ENCODE data around the gene CAPN5. TPM values are rescaled to one million over a fixed set of nuclear protein-coding genes. Genes with fewer than 3 reads are reported as not detected.
"Not testable (repeated sequence)": the region's sequence is repeated elsewhere in the genome, so short reads cannot be mapped to it uniquely, and the experiment has no call there.

CAPN5 gene
- total RNA-seq, 1 experiment from 2014 or later: 4.8 TPM

DNA sequence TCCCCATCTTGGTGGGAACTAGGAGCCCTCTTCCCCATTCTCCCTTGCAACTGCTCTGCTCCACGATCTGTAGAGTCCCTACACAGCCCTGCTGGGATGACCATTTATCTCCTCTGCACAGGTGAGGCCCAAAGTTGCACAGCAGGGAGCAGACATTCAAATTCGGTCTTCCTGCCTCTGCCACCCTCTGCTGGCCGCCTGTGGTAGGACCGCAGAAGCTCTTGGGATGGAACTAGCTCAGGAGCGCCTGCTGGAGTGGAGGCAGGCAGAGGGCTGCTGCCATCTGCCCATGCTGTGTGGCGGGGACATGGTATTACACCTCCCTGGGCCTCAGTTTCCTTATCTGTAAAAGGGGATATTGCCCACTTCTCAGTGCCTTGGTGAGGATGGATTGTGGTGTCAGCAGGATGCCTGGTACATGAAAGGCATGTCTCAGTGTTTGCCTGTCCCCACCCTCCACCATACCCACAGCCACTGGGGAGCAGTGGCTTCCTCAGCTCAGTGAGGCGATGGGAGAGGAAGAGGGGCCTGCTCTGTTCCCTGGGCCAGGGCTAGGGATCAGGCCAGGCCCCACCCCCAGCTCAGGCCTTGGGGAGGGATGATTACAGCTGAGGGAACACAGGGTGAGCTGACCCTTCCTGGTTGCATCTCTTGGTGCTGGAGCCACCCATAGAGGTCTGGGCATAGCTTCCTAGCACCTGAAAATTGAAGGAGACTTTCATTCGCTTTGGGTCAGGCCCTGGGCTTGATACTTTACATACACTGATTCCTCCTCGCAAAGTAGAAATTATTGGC, 24.6 kb downstream of the CAPN5 start:
- Histone ChIP-seq H3K27ac (no peak overlapping the region), H3K4me3 (no peak overlapping the region), H3K4me1 (no peaks in the 10 kb centered on the region), H3K36me3 (no peaks in the 10 kb centered on the region), H3K9me3 (replicated peaks) (no peaks in the 10 kb centered on the region), H3K27me3 (no peaks in the 10 kb centered on the region)
- peak; percentile 63 to 75 for DNase-seq

GRCh38 chr11:77092382-77092781, 25.6 kb downstream of the CAPN5 start:
- no peaks in the 10 kb centered on the region for H3K27me3 ChIP-seq
- no peak for DNase-seq
- no peaks in the 10 kb centered on the region for H3K9me3 ChIP-seq (replicated peaks)
- no peaks in the 10 kb centered on the region for H3K36me3 ChIP-seq
- H3K4me1 ChIP-seq: no peaks in the 10 kb centered on the region
- H3K27ac ChIP-seq: no peak overlapping the region
- no peak overlapping the region for H3K4me3 ChIP-seq

DNA sequence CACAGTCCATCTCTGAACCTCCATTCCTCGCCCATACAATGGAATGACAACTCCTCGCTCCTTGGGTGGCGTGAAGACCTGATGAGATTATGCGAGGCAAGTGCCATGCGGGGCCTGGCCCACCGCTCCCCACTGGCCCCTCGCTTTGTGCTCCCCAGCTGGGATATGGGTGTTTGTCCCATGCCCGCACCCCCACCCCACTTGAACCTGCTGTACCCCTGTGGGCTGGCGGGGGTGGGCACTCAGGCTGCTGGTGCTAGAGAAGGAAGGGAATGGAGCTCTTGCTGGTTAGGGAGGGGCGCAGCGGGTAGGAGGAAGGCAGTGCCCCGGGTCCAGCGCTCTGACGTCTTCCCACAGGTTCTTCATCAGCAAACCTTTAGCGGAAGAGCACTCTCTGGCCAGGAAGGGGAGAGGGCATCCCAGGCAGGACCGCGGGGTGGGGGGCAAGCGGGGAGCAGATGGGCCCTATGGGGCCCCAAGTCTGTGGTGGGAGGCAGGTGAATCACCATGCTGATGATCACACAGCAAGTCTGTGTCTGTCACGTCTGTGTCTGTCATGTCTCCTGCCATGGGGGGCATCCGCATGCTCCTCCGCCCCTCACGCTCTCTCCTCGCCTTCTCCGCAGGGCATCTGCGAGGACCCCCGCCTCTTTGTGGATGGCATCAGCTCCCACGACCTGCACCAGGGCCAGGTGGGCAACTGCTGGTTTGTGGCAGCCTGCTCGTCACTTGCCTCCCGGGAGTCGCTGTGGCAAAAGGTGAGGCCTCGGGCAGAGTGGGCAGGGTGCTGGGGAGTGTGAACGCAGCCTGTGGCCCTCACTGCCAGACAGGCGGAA, 26.5 kb downstream of the CAPN5 start:
- no peaks in the 10 kb centered on the region for H3K9me3 ChIP-seq (replicated peaks)
- no peaks in the 10 kb centered on the region for H3K36me3 ChIP-seq
- H3K27ac ChIP-seq: no peak overlapping the region
- H3K27me3 ChIP-seq: no peaks in the 10 kb centered on the region
- no peak overlapping the region for H3K4me3 ChIP-seq
- no peaks in the 10 kb centered on the region for H3K4me1 ChIP-seq
- no peak for DNase-seq

DNA sequence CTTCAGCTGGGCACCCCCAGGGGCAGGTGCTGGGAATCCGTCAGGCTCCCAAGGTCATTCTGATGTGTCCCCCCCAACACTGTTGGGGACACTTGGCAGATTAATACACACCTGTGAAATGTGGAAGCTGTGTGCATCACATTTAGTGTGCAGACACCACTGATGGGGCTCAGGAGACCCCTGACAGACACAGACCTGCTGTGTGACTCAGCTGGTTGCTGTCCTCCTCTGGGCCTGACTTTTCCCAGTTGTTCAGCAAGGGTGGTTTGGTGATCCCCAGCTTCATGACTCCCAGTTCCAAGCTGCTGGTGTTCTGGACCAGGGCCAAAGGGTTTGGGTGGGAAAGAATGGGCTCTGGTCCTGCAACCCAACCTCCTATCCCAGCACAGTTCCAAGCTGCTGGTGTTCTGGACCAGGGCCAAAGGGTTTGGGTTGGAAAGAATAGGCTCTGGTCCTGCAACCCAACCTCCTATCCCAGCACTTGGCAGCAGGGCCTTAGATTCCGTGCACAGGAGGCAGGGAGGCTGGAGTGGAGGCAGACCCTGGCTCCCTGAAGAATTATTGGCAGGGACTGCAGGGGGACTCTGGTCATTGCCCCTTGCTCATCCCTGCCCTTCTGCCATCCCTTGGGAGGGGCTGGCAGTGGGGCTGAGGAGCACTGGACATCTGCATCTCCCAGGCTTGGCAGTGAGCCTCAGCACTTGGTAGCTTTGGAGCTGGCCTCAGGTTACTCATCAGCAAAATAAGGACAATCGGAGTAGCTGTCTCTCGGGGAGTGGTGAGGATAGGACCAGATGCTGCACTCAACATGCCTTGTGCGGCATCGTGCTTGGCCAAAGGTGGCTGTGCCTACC, 27.4 kb downstream of the CAPN5 start:
- H3K4me1 ChIP-seq: no peaks in the 10 kb centered on the region

DNA sequence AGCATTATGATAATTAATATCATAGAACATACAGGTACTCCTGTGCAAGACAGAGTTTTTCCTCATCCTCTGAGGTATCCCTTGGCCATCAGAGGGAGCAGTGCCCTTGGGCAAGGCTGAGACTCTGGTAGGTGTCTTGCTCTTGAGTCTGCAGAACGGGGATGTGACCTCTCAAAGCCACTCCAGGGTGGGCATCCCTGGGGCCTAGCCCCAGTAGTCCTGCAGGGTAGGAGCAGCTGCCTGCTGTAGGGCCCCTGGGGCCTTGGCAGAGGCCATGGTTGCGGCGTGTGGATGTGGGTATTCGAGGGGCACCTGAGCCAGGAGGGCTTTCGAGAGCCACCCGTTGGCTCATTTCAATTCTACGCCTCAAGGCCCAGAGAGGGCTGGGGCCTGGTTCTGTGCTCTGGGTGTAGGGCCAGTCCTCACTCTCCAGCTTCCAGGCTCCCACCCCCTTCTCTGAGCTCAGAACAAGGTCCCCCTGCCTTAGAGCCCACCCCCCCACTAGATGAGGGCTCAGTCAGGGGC, 28.1 kb downstream of the CAPN5 start:
- Histone ChIP-seq H3K9me3 (replicated peaks) (no peaks in the 10 kb centered on the region), H3K27me3 (no peaks in the 10 kb centered on the region), H3K4me1 (no peaks in the 10 kb centered on the region), H3K4me3 (no peak overlapping the region), H3K27ac (no peak overlapping the region), H3K36me3 (no peaks in the 10 kb centered on the region)
- no peak for DNase-seq

More for the DNA sequence above, 27.4 kb downstream of the CAPN5 start:
- Histone ChIP-seq H3K9me3 (replicated peaks) (no peaks in the 10 kb centered on the region), H3K36me3 (no peaks in the 10 kb centered on the region), H3K27ac (no peak overlapping the region), H3K4me3 (no peak overlapping the region), H3K27me3 (no peaks in the 10 kb centered on the region)
- DNase-seq: no peak

DNA sequence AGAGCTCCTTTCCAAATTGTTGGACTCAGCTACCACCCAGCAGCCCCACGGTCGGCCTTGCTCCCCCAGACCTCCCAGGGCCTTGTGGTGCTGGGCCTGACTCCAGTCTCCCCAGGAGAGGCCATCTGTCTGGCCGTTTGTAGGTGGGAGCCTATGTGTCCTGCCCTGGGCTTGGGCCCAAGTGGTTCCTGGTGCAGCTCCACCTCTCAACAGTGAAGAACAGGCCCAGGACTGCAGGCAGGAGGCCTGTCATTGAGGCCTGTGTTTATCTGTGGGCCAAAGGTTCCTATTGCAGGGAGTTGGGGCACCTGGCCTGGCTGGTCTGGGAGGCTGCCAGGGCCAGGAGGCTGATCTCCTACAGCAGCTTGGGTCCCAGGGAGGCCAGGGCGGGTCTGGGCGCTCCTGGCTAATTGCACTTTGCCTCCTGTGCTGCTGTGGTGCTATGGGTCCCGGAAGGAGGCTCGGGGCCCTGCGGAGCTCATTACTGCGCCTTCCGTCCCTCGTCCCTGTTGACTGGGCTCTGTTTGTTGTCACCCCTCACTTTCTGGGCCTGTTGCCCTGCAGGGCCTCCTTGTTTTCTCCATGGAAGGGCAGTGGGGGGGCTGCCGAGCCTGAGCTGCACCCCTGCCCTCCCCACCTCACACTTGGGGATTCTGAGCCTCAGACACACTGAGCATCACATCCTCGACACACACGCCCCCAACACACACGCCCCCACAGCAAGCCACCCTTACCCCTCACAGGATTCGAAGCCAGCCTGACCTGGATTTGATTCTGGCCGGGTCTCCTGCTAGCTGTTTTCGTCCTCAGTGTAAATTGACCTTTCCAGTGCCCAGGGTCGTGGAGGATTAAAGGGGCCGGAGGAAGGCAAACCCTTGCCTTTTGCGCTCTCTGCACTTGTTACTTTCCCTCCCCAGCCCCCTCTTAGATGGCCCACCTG, 29.1 kb downstream of the CAPN5 start:
- no peak for DNase-seq
- H3K4me1 ChIP-seq: no peaks in the 10 kb centered on the region
- no peaks in the 10 kb centered on the region for H3K9me3 ChIP-seq (replicated peaks)
- H3K4me3 ChIP-seq: no peak overlapping the region
- H3K36me3 ChIP-seq: no peaks in the 10 kb centered on the region
- H3K27ac ChIP-seq: no peak overlapping the region
- no peaks in the 10 kb centered on the region for H3K27me3 ChIP-seq

GRCh38 chr11:77096591-77097019, 29.8 kb downstream of the CAPN5 start:
- Histone ChIP-seq H3K27me3 (no peaks in the 10 kb centered on the region), H3K27ac (no peak overlapping the region), H3K4me1 (no peaks in the 10 kb centered on the region), H3K9me3 (replicated peaks) (no peaks in the 10 kb centered on the region), H3K36me3 (no peaks in the 10 kb centered on the region), H3K4me3 (no peak overlapping the region)
- DNase-seq: no peak

GRCh38 chr11:77097180-77097579, 30.4 kb downstream of the CAPN5 start:
- H3K36me3 ChIP-seq; DNase-seq; H3K4me1 ChIP-seq; H3K27ac ChIP-seq; H3K4me3 ChIP-seq; H3K9me3 ChIP-seq (replicated peaks); H3K27me3 ChIP-seq: not testable (repeated sequence)

DNA sequence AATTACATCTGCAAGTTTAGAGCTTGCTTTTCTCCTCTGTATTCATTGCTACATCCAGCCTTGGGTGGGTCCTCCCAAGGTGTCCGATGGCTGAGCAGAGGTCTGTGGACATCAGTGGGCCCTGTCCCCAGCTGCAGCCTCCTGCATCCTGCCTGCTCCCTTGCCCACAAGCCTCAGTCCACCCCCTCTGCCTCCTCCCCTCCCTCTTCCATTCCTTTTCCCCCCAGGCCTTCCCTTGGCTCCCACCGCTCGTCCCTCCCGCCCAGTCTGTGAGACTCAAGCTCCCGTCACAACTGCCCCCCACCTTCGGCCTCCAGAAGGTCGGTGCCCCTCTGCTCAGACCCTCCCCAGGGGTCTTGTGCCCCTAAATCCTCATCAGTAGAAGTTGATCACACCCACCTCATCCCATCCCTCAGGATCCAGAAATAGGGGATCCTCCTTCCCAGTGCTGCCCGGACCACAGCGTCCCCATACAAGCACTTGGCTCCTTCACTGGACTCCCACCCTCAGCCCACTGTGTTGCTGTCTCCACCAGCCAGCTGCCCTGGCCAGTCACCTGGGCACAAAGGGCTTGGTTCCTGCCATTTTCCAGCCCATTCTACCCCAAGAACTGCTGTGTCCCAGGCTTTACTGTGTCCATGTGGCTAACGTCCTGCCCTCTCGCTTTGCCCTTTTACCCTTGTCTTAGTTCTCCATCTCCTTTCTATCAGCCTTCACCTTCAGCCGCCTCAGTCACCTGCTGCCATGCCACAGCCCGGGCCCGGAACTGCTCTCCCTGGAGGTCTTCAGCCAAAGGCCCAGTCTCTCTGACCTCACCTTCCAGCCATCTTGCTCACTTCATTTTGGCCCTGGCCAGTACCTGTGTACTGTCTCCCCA, 33.6 kb downstream of the CAPN5 start:
- Histone ChIP-seq H3K9me3 (replicated peaks) (no peaks in the 10 kb centered on the region), H3K27ac (no peak overlapping the region), H3K4me3 (no peak overlapping the region), H3K36me3 (no peaks in the 10 kb centered on the region), H3K27me3 (no peaks in the 10 kb centered on the region), H3K4me1 (no peaks in the 10 kb centered on the region)
- no peak for DNase-seq

DNA sequence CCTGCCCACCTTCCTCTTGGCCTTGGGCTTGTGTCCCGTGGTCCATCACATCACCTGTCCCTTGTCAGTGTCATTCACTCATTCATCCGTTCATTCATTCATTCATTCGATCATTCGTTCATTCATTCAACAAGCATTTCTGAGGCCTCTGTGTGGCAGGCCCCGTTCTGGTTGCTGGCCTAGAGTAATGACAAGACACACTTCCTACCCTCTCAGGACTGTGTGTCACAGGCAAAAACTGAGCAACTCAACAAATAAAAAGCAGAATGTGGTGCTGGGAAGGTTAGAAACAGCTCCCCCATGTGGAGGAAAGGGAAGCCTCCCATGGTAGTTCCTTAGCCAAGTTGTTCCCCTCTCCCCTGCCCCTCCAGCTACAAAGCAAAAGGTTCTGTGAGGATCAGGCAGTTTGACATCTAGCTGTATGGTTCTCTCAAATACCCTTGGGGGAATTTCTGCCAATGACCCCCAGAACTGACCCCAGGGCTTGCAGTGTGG, 34.3 kb downstream of the CAPN5 start:
- Histone ChIP-seq H3K4me1 (no peaks in the 10 kb centered on the region), H3K9me3 (replicated peaks) (no peaks in the 10 kb centered on the region), H3K27me3 (no peaks in the 10 kb centered on the region), H3K27ac (no peak overlapping the region), H3K36me3 (no peaks in the 10 kb centered on the region), H3K4me3 (no peak overlapping the region)
- peak in 1 of 2 experiments; percentile 31 for DNase-seq

GRCh38 chr11:77102246-77103210, 35.8 kb downstream of the CAPN5 start, which contains the start of gene OMP:
TSS of gene OMP (plus strand) at chr11:77102840. CDS start at chr11:77102840, 0 bp downstream.
- peaks cover 6% of the 10 kb centered on the region for H3K4me1 ChIP-seq

DNA sequence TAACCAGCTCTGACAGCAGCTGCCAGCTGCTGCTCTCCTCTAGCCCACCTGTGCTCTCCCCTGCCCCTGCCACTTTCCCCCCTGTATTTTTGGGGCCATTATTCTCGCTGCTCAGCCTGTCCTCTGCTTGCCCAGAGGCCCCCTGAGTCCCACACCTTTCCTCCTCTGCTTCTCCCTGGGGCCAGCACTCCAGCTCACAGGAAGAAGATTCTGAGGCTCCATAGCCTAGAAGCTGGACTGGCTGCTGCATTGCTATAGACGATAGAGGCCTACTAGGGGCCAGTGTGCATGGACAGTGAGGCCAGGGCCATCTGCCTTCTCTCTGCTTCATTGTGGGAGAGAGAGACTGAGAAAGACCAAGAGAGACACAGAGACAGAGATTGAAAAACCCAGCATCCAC, 36.5 kb downstream of the CAPN5 start:
- H3K9me3 ChIP-seq (replicated peaks): no peaks in the 10 kb centered on the region
- no peak overlapping the region for H3K4me3 ChIP-seq
- H3K27me3 ChIP-seq: no peaks in the 10 kb centered on the region
- DNase-seq: no peak
- H3K27ac ChIP-seq: no peak overlapping the region
- no peaks in the 10 kb centered on the region for H3K36me3 ChIP-seq
- peaks cover 14% of the 10 kb centered on the region for H3K4me1 ChIP-seq

More at GRCh38 chr11:77102246-77103210, 35.8 kb downstream of the CAPN5 start, which contains the start of gene OMP:
- H3K4me3 ChIP-seq: no peak within 1 kb of the TSS
- no peak within 1 kb of the TSS for H3K27ac ChIP-seq
- H3K36me3 ChIP-seq: no peaks in the 10 kb centered on the region
- DNase-seq: no peak
- no peaks in the 10 kb centered on the region for H3K9me3 ChIP-seq (replicated peaks)
- no peaks in the 10 kb centered on the region for H3K27me3 ChIP-seq
